ENCODE data around the gene FBXL7.

FBXL7 gene

DNA sequence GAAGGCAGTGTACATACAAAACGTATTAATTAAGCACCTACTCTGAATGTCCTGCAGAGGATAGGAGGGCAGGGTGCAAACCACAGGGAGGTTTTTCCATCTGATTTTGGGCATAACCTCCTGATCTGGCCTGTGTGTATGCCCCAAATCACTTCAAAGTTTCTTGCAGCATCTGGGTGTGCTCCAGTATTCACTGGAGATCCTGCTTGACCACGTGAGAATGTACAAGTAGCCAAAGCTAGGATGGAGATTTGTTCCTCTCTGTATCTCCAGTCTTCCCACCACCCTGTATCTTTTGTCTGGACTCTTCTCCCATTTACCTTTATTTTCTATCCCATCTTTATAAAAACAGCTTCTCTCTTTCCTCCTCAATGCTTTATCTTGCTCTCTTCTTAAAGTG is 207.7 kb downstream of the FBXL7 start:
- no peak overlapping the region for H3K9ac ChIP-seq (ENCODE audit: low read length)
- H3K27me3 ChIP-seq (ENCODE audit: control insufficient read depth, insufficient read depth, low read length), result no peaks in the 10 kb centered on the region
- no peak overlapping the region for H3K4me3 ChIP-seq (ENCODE audit: low read length)
- H3K4me1 ChIP-seq (ENCODE audit: control insufficient read depth, insufficient read depth, low read length), result no peaks in the 10 kb centered on the region
- no peaks in the 10 kb centered on the region for H3K9me3 ChIP-seq (ENCODE audit: control insufficient read depth, low read length)
- no peaks in the 10 kb centered on the region for H3K36me3 ChIP-seq (ENCODE audit: control insufficient read depth, insufficient read depth, low read length)

DNA sequence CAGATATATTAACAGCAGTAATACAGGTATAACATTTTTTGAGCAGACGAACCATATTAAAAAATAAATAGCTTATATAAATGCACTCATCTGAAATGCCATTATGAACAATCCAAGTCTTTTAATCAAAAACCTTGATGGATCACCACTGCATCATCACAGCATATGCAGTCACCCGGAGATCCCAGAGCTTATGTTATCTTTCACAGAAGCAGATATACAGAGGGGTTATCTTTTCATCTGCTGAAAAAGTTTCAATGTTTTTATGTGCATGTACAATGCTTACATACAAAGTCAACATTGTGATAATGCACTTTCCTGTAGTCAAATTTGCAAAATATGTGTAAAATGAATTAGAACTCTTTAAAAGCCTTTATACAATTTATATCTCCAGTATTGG is 211.9 kb downstream of the FBXL7 start:
- no peak overlapping the region for H3K9ac ChIP-seq (ENCODE audit: low read length)
- no peaks in the 10 kb centered on the region for H3K27me3 ChIP-seq (ENCODE audit: control insufficient read depth, insufficient read depth, low read length)
- no peak overlapping the region for H3K4me3 ChIP-seq (ENCODE audit: low read length)
- no peaks in the 10 kb centered on the region for H3K9me3 ChIP-seq (ENCODE audit: control insufficient read depth, low read length)
- H3K4me1 ChIP-seq (ENCODE audit: control insufficient read depth, insufficient read depth, low read length), result no peaks in the 10 kb centered on the region
- no peaks in the 10 kb centered on the region for H3K36me3 ChIP-seq (ENCODE audit: control insufficient read depth, insufficient read depth, low read length)

DNA sequence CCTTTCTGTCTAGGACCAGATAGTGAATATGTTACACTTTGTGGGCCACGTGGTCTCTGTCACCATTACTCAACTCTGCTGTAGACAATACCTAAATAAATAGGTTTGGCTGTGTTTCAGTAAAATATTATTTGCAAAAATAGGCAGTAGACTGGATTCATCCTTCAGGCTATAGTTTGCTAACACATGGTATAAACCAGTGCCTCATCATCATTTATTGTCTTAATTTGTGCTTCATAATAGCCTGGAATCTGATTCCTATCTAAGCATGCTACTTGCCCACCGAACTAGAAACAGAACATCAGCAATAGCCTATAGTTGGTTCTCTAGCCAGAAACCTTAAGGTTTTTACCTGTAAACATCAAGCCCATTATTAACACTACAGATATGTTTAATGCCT is 215.6 kb downstream of the FBXL7 start:
- Histone ChIP-seq H3K9me3 (ENCODE audit: control insufficient read depth, low read length) (no peaks in the 10 kb centered on the region), H3K9ac (ENCODE audit: low read length) (no peak overlapping the region), H3K4me1 (ENCODE audit: control insufficient read depth, insufficient read depth, low read length) (no peaks in the 10 kb centered on the region), H3K36me3 (ENCODE audit: control insufficient read depth, insufficient read depth, low read length) (no peaks in the 10 kb centered on the region), H3K4me3 (ENCODE audit: low read length) (no peak overlapping the region), H3K27me3 (ENCODE audit: control insufficient read depth, insufficient read depth, low read length) (no peaks in the 10 kb centered on the region)

DNA sequence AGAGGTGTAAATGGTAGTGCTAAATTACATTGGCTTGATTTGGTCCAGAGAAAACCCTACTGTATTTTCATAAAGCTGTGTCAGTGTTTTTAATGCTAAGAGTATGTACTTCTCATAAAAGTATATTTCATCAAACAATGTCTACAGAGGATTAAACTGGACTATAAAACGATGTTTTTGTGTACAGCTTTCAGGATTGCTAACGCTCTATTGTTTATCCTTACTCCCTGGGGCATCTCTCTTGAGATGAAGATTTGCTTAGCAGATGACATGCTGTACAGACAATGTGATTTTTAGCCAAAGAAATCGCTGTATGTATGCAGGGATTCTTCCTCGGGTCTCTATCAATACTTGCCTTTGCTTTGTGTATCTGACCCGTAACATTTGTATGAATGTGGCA is 216.0 kb downstream of the FBXL7 start:
- Histone ChIP-seq H3K9me3 (ENCODE audit: control insufficient read depth, low read length) (no peaks in the 10 kb centered on the region), H3K9ac (ENCODE audit: low read length) (no peak overlapping the region), H3K4me1 (ENCODE audit: control insufficient read depth, insufficient read depth, low read length) (no peaks in the 10 kb centered on the region), H3K4me3 (ENCODE audit: low read length) (no peak overlapping the region), H3K36me3 (ENCODE audit: control insufficient read depth, insufficient read depth, low read length) (no peaks in the 10 kb centered on the region), H3K27me3 (ENCODE audit: control insufficient read depth, insufficient read depth, low read length) (no peaks in the 10 kb centered on the region)

DNA sequence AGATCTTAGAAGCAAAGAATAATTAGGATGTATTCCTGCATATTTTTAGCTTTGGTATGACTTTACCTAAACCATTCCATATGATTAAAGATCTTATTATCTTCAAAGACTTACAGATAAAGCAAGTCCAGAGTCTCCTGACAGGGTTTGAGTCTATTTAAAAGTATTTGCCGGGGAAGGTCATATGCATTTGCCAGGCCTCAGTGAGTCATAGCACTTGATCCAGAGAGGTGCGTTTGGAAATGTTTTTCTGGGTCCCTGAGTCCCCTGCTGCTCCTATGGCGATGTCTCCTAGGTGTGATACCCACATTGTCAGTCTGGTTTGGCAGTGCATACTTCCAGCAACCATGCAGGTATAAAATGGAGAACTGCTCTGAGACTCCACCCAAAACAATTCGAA is 217.0 kb downstream of the FBXL7 start:
- H3K9ac ChIP-seq (ENCODE audit: low read length), result no peak overlapping the region
- no peak overlapping the region for H3K4me3 ChIP-seq (ENCODE audit: low read length)
- no peaks in the 10 kb centered on the region for H3K36me3 ChIP-seq (ENCODE audit: control insufficient read depth, insufficient read depth, low read length)
- H3K4me1 ChIP-seq (ENCODE audit: control insufficient read depth, insufficient read depth, low read length), result no peaks in the 10 kb centered on the region
- H3K9me3 ChIP-seq (ENCODE audit: control insufficient read depth, low read length), result no peaks in the 10 kb centered on the region
- no peaks in the 10 kb centered on the region for H3K27me3 ChIP-seq (ENCODE audit: control insufficient read depth, insufficient read depth, low read length)

DNA sequence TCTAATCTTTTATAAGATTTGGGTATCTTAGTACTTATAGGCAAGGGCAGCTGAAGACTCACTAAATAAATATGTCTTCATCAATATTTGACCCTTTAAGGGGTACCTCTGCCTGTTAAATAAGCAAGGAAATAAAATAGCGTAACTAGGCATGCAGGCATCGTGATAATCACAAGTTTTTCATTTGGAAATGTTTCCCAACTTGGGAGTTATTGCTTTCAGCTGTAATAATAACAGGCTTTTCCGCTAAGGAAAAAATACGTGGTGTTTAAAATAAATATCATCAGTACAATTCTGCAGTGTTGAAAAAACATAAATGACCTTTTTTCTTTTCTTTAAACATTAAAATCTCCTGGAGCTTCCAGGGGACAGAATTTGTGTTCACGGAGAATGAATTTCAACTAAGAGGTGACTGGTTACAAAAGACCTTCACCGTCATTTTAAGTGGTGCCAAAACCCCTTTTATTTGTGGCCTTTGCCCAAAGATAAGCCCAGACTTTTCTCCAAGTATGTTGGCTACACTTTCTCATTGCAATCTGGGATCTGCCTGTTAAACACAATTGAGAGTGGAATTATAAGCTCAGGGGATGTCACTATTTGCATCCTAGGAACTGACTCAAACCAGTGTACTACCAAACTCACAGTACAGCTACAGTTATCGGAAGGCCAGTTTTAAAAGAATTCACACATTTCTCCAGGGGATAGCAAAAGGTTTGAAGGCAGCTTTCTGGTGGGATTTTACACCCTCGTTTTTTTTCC is 218.6 kb downstream of the FBXL7 start:
- Histone ChIP-seq H3K36me3 (ENCODE audit: control insufficient read depth, insufficient read depth, low read length) (no peaks in the 10 kb centered on the region), H3K9me3 (ENCODE audit: control insufficient read depth, low read length) (no peaks in the 10 kb centered on the region), H3K9ac (ENCODE audit: low read length) (no peak overlapping the region), H3K4me3 (ENCODE audit: low read length) (no peak overlapping the region), H3K27me3 (ENCODE audit: control insufficient read depth, insufficient read depth, low read length) (no peaks in the 10 kb centered on the region), H3K4me1 (ENCODE audit: control insufficient read depth, insufficient read depth, low read length) (no peaks in the 10 kb centered on the region)

DNA sequence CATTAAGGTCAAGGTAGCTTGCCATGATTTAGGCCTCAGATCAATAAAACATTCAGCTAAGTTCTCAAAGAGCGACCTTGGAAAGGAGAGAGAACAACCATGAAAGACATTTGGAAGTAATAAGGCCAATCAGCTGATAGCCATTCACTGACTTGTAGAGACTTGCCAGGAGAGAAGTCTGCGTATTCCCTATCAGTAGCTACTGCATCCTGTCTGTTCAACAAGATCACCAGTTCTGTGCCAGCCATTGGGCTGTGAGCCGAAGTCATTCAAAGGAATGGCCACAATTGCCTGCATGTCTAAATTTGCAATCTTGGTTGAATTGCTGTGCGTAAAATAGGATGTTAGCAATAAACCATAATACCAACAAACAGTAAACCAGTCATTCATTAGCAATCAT is 219.8 kb downstream of the FBXL7 start:
- H3K36me3 ChIP-seq (ENCODE audit: control insufficient read depth, insufficient read depth, low read length), result no peaks in the 10 kb centered on the region
- no peaks in the 10 kb centered on the region for H3K9me3 ChIP-seq (ENCODE audit: control insufficient read depth, low read length)
- H3K4me1 ChIP-seq (ENCODE audit: control insufficient read depth, insufficient read depth, low read length), result no peaks in the 10 kb centered on the region
- no peak overlapping the region for H3K9ac ChIP-seq (ENCODE audit: low read length)
- H3K4me3 ChIP-seq (ENCODE audit: low read length), result no peak overlapping the region
- H3K27me3 ChIP-seq (ENCODE audit: control insufficient read depth, insufficient read depth, low read length), result no peaks in the 10 kb centered on the region

DNA sequence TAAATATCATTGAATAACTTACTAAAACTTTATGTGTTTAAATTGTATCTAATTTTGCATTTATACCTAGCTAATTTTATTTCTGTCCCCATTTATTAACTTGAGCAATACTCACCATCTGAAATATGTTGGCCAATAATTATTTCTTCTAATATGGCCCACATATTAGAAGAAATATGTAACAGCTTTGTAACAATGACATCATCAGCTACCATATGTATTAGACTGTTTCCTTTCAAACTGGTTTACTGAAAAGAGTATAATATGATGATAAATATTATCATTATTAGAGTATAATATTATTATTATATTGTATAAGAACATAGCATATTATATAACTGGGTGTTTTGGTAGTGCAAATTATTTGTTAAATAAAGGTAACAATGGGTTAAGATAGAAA is 220.5 kb downstream of the FBXL7 start:
- Histone ChIP-seq H3K9me3 (ENCODE audit: control insufficient read depth, low read length) (no peaks in the 10 kb centered on the region), H3K9ac (ENCODE audit: low read length) (no peak overlapping the region), H3K36me3 (ENCODE audit: control insufficient read depth, insufficient read depth, low read length) (no peaks in the 10 kb centered on the region), H3K4me1 (ENCODE audit: control insufficient read depth, insufficient read depth, low read length) (no peaks in the 10 kb centered on the region), H3K27me3 (ENCODE audit: control insufficient read depth, insufficient read depth, low read length) (no peaks in the 10 kb centered on the region), H3K4me3 (ENCODE audit: low read length) (no peak overlapping the region)

DNA sequence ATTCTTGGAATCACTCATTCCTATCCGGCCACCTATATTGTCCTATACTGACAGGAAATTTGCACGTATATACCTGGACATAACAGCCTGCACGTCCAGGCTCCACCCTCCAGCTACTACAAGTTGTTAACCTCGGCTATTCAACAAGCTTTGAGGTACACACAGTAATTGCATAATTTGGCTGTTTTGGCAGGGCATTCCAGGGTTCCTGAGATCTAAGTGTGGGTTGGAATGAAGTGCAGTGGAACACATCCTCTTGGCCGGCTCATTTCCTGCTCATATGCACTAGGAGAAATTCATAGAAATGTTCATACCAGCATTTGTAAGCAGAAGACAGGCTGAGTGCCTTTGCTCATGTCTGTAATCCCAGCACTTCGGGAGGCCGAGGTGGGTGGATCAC is 222.3 kb downstream of the FBXL7 start:
- Histone ChIP-seq H3K27me3 (ENCODE audit: control insufficient read depth, insufficient read depth, low read length) (no peaks in the 10 kb centered on the region), H3K9ac (ENCODE audit: low read length) (no peak overlapping the region), H3K9me3 (ENCODE audit: control insufficient read depth, low read length) (no peaks in the 10 kb centered on the region), H3K4me3 (ENCODE audit: low read length) (no peak overlapping the region), H3K36me3 (ENCODE audit: control insufficient read depth, insufficient read depth, low read length) (no peaks in the 10 kb centered on the region), H3K4me1 (ENCODE audit: control insufficient read depth, insufficient read depth, low read length) (no peaks in the 10 kb centered on the region)

DNA sequence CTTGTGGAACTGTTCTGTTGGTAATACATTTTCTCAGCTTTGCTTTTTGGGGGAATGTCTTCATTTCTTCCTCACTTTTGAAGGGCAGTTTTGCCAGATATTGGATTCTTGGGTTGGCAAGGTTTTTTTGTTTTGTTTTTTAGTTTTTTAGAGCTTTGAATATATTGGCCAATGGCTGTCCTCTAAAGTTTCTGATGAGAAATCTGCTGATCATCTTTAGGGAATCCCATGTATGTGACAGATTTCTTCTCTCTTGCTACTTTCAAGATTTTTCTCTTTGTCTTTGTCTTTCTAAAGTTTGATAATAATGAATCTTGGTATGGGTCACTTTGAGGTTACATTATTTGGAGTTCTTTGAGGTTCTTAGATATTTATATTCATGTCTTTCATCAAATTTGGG is 227.4 kb downstream of the FBXL7 start:
- Histone ChIP-seq H3K4me1 (ENCODE audit: control insufficient read depth, insufficient read depth, low read length) (no peaks in the 10 kb centered on the region), H3K9ac (ENCODE audit: low read length) (no peak overlapping the region), H3K9me3 (ENCODE audit: control insufficient read depth, low read length) (no peaks in the 10 kb centered on the region), H3K27me3 (ENCODE audit: control insufficient read depth, insufficient read depth, low read length) (no peaks in the 10 kb centered on the region), H3K36me3 (ENCODE audit: control insufficient read depth, insufficient read depth, low read length) (no peaks in the 10 kb centered on the region), H3K4me3 (ENCODE audit: low read length) (no peak overlapping the region)

DNA sequence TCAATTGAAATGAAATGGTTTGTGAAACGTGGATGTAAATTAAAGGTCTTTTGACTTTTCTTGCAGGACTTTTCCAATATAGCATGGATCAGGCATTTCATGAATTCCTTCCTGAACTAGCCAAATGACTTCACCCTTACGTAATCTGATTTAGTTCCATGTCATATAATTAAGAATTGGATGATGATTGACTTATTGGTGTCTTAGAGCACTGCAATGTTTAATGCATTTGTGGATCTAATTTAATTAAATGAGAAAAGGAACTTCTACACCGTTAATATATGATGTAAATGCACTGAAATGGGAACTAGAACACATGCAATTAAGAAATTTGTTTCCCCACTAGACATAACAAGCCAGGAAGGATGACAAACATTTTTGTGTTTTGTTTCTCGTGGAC is 228.8 kb downstream of the FBXL7 start:
- Histone ChIP-seq H3K36me3 (ENCODE audit: control insufficient read depth, insufficient read depth, low read length) (no peaks in the 10 kb centered on the region), H3K9me3 (ENCODE audit: control insufficient read depth, low read length) (no peaks in the 10 kb centered on the region), H3K4me1 (ENCODE audit: control insufficient read depth, insufficient read depth, low read length) (no peaks in the 10 kb centered on the region), H3K27me3 (ENCODE audit: control insufficient read depth, insufficient read depth, low read length) (no peaks in the 10 kb centered on the region), H3K4me3 (ENCODE audit: low read length) (no peak overlapping the region), H3K9ac (ENCODE audit: low read length) (no peak overlapping the region)

DNA sequence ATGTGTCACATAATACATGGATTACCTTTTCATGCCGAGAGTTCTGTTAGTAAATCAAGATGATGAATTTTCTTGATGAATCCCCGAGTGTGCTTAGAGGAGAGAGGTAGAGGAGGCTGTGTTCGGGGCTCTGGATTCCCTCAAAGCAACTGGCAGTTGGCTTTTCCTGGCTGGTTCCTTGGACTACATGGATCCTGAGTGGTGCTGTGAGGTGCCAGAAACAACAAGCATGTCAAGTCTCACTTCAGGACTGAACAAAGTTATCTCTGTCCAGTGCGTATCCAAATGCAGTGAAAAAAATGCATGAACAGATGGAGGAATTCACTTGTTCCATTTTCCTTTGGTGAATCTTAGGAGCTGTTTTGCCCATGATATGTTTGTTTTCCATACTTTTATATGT is 231.7 kb downstream of the FBXL7 start:
- Histone ChIP-seq H3K36me3 (ENCODE audit: control insufficient read depth, insufficient read depth, low read length) (no peaks in the 10 kb centered on the region), H3K4me3 (ENCODE audit: low read length) (no peak overlapping the region), H3K9ac (ENCODE audit: low read length) (no peak overlapping the region), H3K9me3 (ENCODE audit: control insufficient read depth, low read length) (no peaks in the 10 kb centered on the region), H3K27me3 (ENCODE audit: control insufficient read depth, insufficient read depth, low read length) (no peaks in the 10 kb centered on the region), H3K4me1 (ENCODE audit: control insufficient read depth, insufficient read depth, low read length) (no peaks in the 10 kb centered on the region)

DNA sequence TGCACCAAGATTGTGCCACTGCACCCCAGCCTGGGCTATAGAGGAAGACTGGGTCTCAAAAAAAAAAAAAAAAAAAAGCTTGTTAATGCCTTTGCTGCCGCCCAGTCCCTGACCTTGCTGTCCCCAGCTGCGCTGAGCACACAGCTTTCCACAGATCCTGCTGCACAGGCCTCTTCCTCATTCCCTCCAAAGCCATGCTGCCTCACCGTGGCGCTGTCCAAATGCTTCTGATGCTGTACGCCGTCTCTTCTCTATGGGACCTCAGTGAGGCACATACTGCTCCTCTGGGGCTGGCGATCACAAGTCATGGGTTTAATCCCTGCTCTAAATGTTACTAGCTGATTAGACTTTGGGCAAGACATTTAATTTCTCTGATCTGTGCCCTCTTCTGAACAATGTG is 234.1 kb downstream of the FBXL7 start:
- no peak overlapping the region for H3K9ac ChIP-seq (ENCODE audit: low read length)
- no peaks in the 10 kb centered on the region for H3K9me3 ChIP-seq (ENCODE audit: control insufficient read depth, low read length)
- H3K4me1 ChIP-seq (ENCODE audit: control insufficient read depth, insufficient read depth, low read length), result no peaks in the 10 kb centered on the region
- no peak overlapping the region for H3K4me3 ChIP-seq (ENCODE audit: low read length)
- no peaks in the 10 kb centered on the region for H3K27me3 ChIP-seq (ENCODE audit: control insufficient read depth, insufficient read depth, low read length)
- no peaks in the 10 kb centered on the region for H3K36me3 ChIP-seq (ENCODE audit: control insufficient read depth, insufficient read depth, low read length)
